Head of caudate nucleus (tissue), 42 donors: ENCODE data around the gene TNRC18.

Experiments used
- DNase-seq, 42 donors: peaks; one replicate each; pipeline versions ENCODE4 v3.0.0 to v3.0.0-alpha.2; 2020 to 2021; ENCODE audit warnings: mixed read lengths in 7 of 42
- intact Hi-C: fragments of 100-400 bp; cut with DNase I; formaldehyde crosslinking; loops from one replicate; pipeline ENCODE4 v1.15.0; 2022

The TNRC18 gene

DNA sequence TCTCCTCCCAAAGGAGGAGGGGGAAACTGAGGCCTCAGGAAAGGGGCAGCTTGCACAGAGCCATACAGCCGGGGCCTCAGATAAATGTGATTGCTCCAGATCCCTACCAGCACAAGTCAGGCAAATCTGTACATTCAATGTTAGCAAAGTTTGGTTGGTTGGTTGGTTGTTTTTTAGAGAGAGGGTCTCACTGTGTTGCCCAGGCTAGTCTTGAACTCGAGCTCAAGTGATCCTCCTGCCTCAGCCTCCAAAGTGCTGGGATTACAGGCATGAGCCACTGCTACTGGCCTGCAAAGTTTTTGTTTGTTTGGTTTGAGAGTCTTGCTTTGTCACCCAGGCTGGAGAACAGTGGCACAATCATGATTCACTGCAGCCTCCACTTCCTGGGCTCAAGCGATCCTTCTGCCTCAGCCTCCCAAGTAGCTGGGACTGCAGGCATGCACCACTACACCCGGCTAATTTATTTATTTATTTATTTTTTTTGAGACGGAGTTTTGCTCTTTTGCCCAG is 30.0 kb upstream of the TNRC18 start:
- intact Hi-C loops = loop anchor here (10.0 kb wide), 1 partner anchor 219 kb away; no protein-coding TSS in a partner anchor
- DNase-seq = no peak

GRCh38 chr7:5452937-5453540 is 29.4 kb upstream of the TNRC18 start:
- DNase-seq = peak in 14 of 42 donors; percentile 21 to 75 (median 48)
- intact Hi-C loops = loop anchor here (10.0 kb wide), 1 partner anchor 218 kb away; no protein-coding TSS in a partner anchor

GRCh38 chr7:5452470-5452899 is 28.9 kb upstream of the TNRC18 start:
- intact Hi-C loops = loop anchor here (10.0 kb wide), 1 partner anchor 218 kb away; no protein-coding TSS in a partner anchor
- DNase-seq = no peak

DNA sequence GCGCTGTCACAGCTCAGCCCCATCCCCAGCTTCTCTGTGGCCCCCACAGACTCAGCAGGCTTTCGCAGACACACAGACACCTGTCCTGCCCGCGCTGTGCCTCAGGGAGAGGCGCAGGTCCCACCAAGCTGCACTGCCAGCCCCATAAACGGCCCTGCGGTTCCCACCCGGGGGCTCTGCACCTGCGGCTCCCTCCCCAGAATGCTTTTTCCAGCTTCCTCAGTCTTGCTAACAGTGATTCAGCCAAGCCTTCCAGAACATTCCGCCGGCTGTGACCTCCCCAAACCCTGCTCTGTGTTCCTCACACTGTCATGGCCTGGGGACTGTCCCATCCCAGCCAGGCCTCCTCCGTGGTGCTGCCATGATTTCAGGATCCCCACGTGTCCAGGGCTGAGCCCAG is 27.8 kb upstream of the TNRC18 start:
- intact Hi-C loops = loop anchor here (10.0 kb wide), 1 partner anchor 217 kb away; no protein-coding TSS in a partner anchor
- no peak for DNase-seq

GRCh38 chr7:5450549-5451327 is 27.1 kb upstream of the TNRC18 start:
- intact Hi-C loops = loop anchor here (10.0 kb wide), 1 partner anchor 216 kb away; no protein-coding TSS in a partner anchor
- peak; percentile 38 to 86 (median 70) for DNase-seq

GRCh38 chr7:5448378-5449037 is 24.9 kb upstream of the TNRC18 start:
- intact Hi-C loops = no loop called here
- peak in 2 of 42 donors; percentile 32 to 45 for DNase-seq

DNA sequence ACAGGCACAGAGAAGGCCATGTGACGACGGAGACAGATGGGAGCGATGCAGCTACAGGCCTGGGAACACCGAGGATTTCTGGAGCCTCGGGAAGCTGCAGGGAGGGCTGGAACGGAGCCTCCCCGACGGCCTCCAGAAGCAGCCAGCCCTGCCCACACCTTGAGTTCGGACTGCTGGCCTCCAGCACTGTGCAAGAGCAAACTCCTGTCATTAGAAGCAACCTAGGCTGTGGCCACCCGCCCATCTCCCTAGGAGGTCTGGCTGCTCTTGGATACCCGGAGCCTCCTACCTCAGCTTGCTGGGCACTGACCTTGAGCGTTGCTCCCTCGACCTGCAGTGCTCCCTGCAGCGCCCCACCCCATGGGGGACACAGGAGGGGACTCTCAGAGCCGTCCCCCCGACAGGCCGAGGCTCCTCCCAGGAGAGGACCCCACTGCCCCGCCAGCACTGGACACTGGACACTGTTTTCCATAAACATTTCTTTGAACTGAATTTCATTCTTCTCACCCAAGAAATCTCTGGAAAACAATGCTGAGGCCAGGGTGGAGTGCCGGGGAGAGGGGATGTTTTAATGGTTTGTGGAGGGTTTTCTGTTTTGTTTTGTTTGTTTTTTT is 22.5 kb upstream of the TNRC18 start:
- intact Hi-C loops = no loop called here
- no peak for DNase-seq

DNA sequence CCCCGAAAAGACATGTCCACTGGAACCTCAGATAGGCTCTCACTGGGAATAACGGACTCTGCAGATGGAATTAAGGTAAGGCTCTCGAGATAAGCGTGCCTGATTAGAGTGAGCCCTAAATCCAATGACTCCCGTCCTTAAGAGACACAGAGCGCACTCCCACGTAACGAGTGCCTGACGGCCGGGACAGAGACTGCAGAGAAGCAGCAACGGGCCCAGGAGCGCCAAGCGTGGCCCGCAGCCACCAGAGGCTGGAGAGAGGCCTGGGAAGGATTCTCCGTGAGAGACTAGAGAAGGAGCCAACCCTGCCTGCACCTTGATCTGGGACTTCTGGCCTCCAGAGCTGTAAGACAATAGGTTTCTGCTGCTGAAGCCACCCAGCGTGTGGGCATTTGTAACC is 20.0 kb upstream of the TNRC18 start:
- intact Hi-C loops = no loop called here
- DNase-seq = no peak

GRCh38 chr7:5442757-5443305 is 19.2 kb upstream of the TNRC18 start:
- no peak for DNase-seq
- intact Hi-C loops = no loop called here

GRCh38 chr7:5441840-5442503 is 18.3 kb upstream of the TNRC18 start:
- intact Hi-C loops = no loop called here
- no peak for DNase-seq

DNA sequence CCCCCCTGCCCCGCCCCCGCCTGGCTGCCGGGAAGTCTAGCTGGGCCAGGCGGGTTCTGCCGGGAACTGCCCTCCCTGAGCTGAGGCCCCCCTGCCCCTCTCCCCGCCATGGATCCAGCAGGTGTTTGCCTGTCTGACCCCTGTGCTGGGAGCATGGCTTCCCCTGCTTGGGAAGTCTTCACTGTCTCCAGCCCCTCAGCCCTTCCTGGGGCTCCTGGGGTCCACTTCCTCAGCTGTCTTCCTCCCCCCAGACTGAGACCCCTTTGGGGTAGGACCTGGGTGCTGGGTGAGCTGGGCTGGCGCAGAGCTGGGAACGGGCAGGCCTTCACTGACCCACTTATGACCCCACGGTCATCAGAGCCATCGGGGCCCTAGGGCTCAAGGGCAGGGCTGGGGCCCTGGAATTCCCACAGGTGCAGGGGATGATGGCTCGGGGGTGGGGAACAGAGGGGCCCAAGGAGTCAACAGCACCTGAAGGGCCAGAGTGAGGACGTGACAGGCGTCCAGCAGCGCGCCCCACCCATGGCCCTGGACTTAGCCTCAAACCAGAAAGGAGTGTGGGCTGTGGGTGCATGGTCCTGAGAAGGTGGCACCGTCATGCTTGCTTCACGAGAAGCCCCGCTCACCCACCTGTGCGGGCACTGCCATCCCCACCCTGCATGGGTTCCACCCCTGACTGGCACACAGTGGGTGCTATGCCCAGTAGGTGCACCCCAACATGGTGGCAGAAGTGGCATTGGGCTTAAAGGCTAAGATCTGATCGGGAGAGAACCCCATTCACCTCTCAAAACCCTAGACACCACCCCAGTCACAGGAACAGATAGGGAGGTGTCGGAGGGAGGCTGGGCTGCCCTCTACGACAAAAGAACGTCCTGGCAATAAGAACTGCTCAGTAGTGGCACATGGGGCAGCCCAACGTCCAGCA is 16.2 kb upstream of the TNRC18 start:
- DNase-seq = no peak
- intact Hi-C loops = no loop called here

DNA sequence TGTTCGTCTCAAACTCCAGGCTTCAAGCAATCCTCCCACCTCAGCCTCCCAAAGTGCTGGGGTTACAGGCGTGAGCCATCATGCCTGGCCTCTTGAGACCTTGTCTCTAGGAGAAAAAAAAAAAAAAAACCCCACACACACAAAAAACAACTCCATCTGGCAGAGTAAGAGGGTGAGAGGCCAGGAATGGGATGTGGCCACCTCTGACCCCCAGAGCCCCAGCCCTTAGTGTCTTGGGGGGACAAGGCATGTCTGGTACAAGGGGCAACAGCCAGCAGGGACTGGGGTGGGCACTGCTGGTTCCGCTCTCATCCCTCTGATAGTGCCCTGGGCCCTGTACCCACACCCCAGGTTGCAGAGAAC is 15.6 kb upstream of the TNRC18 start:
- intact Hi-C loops = no loop called here
- DNase-seq = no peak

DNA sequence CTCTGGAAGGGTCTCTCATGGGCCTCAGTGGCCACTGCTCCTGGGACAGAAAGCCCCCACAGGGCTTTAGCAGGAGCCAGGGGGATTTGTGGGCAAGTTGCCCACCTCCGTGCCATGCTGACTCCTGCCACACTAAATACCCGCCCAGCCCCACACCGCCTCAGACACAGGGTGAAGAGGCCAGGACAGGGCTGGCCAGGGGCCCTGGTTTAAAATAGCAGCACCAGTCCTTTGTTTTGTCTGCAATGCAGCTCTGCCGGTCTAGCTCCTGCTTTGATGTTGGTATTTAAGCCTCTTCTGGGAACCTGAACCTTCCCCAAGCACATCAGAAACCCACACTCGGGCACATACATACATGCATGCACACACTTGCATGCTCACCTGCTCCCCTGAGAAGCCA is 14.4 kb upstream of the TNRC18 start:
- intact Hi-C loops = no loop called here
- no peak for DNase-seq

GRCh38 chr7:5437348-5437892 is 13.8 kb upstream of the TNRC18 start:
- no peak for DNase-seq
- intact Hi-C loops = no loop called here

GRCh38 chr7:5436003-5436678 is 12.5 kb upstream of the TNRC18 start:
- intact Hi-C loops = no loop called here
- DNase-seq = no peak

GRCh38 chr7:5435291-5436002 is 11.8 kb upstream of the TNRC18 start:
- intact Hi-C loops = no loop called here
- no peak for DNase-seq
